Thoracic aorta endothelial cell (primary cell): ENCODE data around the gene SLAMF1. TPM values are rescaled to one million over a fixed set of nuclear protein-coding genes. Genes with fewer than 3 reads are reported as not detected.

Experiments used
- total RNA-seq: library from RNA; depleted of rRNA; stranded (reverse); fragments of >200 nt; gene quantifications from 2 replicates; pipeline ENCODE4 v1.2.3, GENCODE V29; 2012

SLAMF1 gene
- not detected in 2 replicates for total RNA-seq

DNA sequence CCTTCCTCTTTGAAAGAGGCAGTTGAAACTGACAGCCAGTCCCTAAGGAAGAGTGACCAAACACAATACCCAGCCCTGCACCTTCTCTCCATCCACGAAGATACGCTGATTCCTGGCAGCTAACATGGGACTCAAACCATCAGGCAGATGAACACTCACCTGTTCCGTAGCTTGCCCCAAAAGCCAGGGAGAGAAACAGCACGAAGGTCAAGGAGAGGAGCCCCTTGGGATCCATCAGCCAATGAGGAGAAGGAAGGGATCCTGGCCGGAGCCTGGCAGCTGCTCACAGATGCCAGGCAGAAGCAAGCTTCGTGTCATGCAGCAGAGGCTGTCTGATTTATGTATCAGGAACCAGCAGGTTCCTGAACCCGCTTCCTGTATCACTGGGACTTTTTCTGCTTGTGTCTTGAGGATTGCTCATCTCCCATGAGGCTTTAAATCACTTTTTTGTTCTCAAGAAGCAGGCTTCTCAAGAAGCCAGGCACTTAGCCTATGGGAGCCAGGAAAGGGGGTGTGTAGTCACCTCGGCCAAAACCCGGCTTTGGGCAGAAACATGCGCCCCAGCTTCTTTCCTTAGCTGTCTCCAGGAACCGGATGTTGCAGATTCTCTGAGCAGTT, at the start of gene SLAMF1:
Gene SLAMF1 (minus strand): TSS at position 334 of the 618 bp plus-strand sequence. CDS start 99 bp downstream, at position 235.

GRCh38 chr1:160579216-160579701, 67.6 kb downstream of the SLAMF1 start, which contains the start of gene CD84:
Gene CD84, minus strand, starts transcription at chr1:160579496. Its CDS starts 59 bp downstream, at chr1:160579437.

Other genes starting within 250 kb of the SLAMF1 start
- gene VANGL2, start 246.5 kb downstream of the SLAMF1 start, total RNA-seq: not detected in 2 replicates
- gene SLAMF6, start 123.8 kb downstream of the SLAMF1 start, total RNA-seq: not detected in 2 replicates
- not detected in 2 replicates for gene CD84, start 67.5 kb downstream of the SLAMF1 start, total RNA-seq
- gene CD48, start 64.8 kb upstream of the SLAMF1 start, total RNA-seq: not detected in 2 replicates
- not detected in 2 replicates for gene SLAMF7, start 92.2 kb upstream of the SLAMF1 start, total RNA-seq
- not detected in 2 replicates for gene LY9, start 149.1 kb upstream of the SLAMF1 start, total RNA-seq
- gene CD244, start 215.8 kb upstream of the SLAMF1 start, total RNA-seq: not detected in 2 replicates
- gene ITLN1, start 238.1 kb upstream of the SLAMF1 start, total RNA-seq: not detected in 2 replicates